AG04449 (cell line): ENCODE data around the gene ACVR2B.

Experiments
- CTCF ChIA-PET: fragments of 350-600 bp; formaldehyde crosslinking; extraction: SDS; loops from one replicate; lab custom pipeline; 2021; ENCODE audit warnings: antibody characterized with exemption; lab: Yijun Ruan, JAX
- POLR2A ChIA-PET: fragments of 400-600, 350-600 bp; formaldehyde crosslinking; extraction: SDS; loops from one replicate; lab custom pipeline; 2020; ENCODE audit warnings: antibody characterized with exemption, inconsistent platforms; lab: Yijun Ruan, JAX
- DNase-seq: peaks from one replicate; pipeline ENCODE4 v3.0.0-alpha.2; 2010; ENCODE audit warnings: low read depth, low spot score
- H3K4me3 ChIP-seq: 2 replicates; pipeline ENCODE4 v1.5.1; 2011; ENCODE audit warnings: low read depth, mild to moderate bottlenecking, control low read depth, low read length
- TF ChIP-seq, protein P1 (sequence below): IDR thresholded peaks from one replicate; pipeline ENCODE4 v1.5.1; 2011; ENCODE audit warnings: mild to moderate bottlenecking, moderate library complexity, low read length, control low read depth, inconsistent platforms; ENCODE audit not compliant: insufficient read depth; ENCODE audit errors: missing control alignments

The ACVR2B gene

DNA sequence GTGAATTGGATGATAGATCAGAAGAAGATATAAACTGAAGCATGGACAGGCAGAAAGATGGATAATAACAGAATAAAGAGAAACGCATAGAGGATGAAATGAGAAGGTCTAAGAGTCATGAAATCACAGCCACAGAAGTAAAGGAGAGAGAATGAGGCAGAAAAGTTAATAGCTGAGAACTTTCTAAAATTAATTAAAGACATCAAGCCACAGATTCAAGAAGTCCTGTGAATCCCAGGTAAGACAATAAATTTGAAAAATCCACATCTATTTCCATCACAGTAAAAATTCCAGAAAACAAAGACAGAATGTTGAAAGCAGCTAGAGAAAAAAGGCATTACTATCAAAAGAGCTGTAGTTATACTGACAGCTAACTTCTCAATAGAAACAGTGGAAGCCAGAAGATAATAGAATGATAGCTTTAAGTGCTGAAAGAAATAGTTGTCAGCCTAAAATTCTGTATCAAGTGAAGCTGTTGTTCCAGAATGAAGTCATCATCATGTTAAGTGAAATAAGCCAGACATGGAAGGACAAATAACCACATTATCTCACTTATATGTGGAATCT lies 12.0 kb downstream of the ACVR2B start:
- ChIA-PET POLR2A (no interaction called here), CTCF (interaction anchor here (1.1 kb wide), 1 partner anchor 14 kb away, joined by 10 read pairs; no protein-coding TSS in a partner anchor)
- no peak overlapping the region for H3K4me3 ChIP-seq
- TF ChIP-seq, protein P1, sequence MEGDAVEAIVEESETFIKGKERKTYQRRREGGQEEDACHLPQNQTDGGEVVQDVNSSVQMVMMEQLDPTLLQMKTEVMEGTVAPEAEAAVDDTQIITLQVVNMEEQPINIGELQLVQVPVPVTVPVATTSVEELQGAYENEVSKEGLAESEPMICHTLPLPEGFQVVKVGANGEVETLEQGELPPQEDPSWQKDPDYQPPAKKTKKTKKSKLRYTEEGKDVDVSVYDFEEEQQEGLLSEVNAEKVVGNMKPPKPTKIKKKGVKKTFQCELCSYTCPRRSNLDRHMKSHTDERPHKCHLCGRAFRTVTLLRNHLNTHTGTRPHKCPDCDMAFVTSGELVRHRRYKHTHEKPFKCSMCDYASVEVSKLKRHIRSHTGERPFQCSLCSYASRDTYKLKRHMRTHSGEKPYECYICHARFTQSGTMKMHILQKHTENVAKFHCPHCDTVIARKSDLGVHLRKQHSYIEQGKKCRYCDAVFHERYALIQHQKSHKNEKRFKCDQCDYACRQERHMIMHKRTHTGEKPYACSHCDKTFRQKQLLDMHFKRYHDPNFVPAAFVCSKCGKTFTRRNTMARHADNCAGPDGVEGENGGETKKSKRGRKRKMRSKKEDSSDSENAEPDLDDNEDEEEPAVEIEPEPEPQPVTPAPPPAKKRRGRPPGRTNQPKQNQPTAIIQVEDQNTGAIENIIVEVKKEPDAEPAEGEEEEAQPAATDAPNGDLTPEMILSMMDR: no peak
- no peak for DNase-seq

DNA sequence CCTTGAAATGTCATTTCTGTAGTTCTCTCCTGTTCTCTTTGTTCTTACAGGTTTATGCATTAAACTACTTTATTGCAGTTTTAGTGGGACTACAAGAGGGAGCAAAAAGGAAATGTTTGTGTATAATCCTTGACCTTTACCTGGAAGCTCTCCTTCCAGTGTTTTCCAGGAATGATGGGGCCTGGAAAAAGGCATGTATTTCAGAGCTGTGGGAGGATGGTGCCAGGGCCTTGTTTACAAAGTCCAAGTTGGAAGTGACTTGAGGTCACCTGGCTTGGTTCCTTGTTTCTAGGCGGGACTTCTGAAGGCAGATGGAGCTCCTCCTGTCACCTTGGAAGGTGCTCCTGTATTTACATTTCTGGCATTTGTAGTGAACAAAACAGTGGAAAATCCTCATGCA lies 15.1 kb downstream of the ACVR2B start:
- CTCF ChIA-PET: interaction anchor here (0.8 to 6.9 kb wide), 4 partner anchors 11 to 123 kb away, joined by 3 to 60 read pairs (median 6); partner anchors contain the start of gene XYLB
- TF ChIP-seq, protein P1: no peak
- DNase-seq: no peak
- POLR2A ChIA-PET: no interaction called here
- no peak overlapping the region for H3K4me3 ChIP-seq

DNA sequence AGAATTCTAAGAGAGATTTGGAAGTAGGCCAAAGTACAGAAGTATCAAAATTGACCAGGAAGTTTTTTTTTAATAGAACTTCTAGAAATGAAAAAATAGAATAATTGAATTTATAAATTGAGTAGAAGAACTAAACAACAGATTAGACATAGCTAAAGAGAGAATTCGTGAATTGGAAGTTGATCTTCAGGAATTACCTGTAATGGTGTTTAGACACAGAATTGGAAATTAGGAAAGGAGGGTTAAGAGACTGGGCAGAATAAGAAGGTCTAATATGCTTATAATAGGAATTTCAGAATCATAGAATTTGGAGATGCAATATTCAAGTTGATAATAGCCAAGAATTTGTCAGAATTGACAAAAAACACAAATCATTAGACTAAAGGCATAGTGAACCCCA lies 16.2 kb downstream of the ACVR2B start:
- POLR2A ChIA-PET: no interaction called here

DNA sequence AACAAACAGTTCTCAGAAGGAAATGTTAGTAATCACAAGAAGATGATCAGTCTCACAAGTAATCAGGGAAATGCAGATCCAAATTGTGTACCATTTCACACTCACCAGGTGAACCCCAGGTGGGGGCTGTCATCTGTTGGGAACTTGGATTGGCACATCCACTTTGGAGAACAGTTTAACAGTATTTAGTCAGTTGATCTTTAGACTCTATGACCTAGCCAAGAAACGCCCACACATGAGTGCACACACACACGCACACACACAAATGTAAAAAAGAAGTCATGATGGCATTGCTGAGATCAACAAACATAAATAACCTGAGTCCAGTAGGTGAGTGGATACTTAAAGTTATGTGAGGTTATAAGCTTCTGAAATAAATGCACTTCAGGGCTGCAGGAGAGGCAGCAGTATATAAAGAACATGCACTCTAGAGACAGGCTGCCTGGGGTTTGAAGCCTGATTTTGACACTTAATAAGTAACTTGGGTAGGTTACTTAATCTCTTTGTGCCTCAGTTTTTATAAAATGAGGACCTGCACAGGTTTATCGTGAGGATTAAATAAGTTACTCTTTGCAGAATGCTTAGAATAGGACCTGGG lies 17.7 kb downstream of the ACVR2B start:
- TF ChIP-seq, protein P1: no peak
- H3K4me3 ChIP-seq: no peak overlapping the region
- POLR2A ChIA-PET: no interaction called here
- no peak for DNase-seq
- CTCF ChIA-PET: interaction anchor here (1.2 to 6.9 kb wide), 4 partner anchors 9 to 125 kb away, joined by 3 to 60 read pairs (median 6); partner anchors contain the start of genes EXOG and XYLB

More for the DNA sequence above, 16.2 kb downstream of the ACVR2B start:
- no peak for DNase-seq
- H3K4me3 ChIP-seq: no peak overlapping the region
- CTCF ChIA-PET: interaction anchor here (1.0 to 6.9 kb wide), 3 partner anchors 10 to 52 kb away, joined by 3 to 60 read pairs (median 5); partner anchors contain the start of gene EXOG
- TF ChIP-seq, protein P1: no peak

DNA sequence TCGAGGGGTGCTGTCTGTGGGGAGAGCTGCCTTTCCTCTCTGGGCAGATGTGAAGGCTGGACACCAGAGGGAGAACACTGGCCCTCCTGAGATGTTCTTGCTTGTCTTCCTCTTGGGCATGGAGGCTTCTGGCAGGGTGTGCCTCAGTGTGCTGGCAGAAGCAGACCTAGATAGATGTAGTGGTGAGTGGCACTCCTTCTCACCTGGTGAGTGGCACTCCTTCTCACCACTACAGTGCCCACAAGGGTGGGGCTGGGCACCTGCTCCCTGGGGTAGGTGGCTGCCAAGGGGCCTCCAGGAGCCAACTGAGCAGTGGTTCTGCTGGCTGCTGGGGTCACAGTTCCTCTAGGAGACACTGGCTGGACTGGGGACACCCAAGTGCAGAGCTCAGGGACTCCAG lies 18.7 kb downstream of the ACVR2B start:
- ChIA-PET POLR2A (no interaction called here), CTCF (interaction anchor here (1.2 to 6.9 kb wide), 3 partner anchors 8 to 126 kb away, joined by 3 to 60 read pairs (median 10); partner anchors contain the start of genes EXOG and XYLB)
- DNase-seq: no peak
- TF ChIP-seq, protein P1: no peak
- no peak overlapping the region for H3K4me3 ChIP-seq

DNA sequence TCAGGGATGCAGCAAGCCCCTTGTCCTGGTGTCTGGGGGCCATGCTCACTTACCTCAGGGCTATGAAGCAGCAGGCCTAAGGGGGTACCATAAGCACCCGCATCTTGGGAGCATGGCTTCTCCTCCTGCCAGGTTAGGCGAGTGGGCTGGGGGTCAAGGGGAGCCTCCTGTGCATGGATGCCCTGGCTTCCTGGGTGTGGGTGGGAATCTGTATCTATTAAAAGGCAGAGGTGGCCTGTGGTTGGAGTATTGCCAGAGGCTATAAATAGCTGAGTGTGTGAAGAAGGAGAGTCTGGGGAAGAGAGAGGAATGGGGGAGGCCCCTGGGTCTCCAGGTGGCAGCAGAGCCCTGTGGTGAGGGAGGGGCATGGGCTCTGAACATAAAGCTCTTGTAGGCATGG lies 19.5 kb downstream of the ACVR2B start:
- ChIA-PET CTCF (interaction anchor here (1.3 to 6.9 kb wide), 3 partner anchors 7 to 127 kb away, joined by 3 to 60 read pairs (median 10); partner anchors contain the start of genes EXOG and XYLB), POLR2A (no interaction called here)

More for the DNA sequence above, 19.5 kb downstream of the ACVR2B start:
- DNase-seq: no peak
- no peak overlapping the region for H3K4me3 ChIP-seq
- TF ChIP-seq, protein P1: no peak
